GM18517 (cell line): ENCODE results near the gene CSN3.

Experiments used
- ATAC-seq: cut with Tn5 transposase; IDR thresholded peaks from one replicate; pipeline ENCODE4 v1.9.1; 2021; ENCODE audit warnings: mild to moderate bottlenecking, moderate library complexity; ENCODE audit not compliant: unreplicated experiment

The CSN3 gene

DNA sequence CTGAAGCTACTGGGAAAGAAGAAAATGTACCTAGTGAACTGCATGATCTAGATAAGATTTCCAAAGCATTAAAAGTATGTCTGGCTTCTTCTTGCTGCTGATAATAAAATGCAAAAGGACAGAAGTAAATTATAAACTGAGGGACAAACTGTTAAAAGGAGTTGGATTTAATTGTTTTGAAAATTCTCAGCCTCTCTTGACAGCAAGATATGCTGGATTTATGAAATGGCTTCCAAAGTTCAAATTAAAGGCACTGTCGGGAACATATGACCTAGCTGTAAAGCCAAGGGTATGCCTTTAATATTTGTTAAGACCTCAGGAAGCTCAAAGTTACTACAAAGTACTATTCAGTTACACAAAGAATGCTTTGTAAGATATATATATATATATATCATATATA is 46.3 kb downstream of the CSN3 start:
- ATAC-seq: no peak

GRCh38 chr4:70291341-70291740 is 48.9 kb downstream of the CSN3 start:
- ATAC-seq: no peak

DNA sequence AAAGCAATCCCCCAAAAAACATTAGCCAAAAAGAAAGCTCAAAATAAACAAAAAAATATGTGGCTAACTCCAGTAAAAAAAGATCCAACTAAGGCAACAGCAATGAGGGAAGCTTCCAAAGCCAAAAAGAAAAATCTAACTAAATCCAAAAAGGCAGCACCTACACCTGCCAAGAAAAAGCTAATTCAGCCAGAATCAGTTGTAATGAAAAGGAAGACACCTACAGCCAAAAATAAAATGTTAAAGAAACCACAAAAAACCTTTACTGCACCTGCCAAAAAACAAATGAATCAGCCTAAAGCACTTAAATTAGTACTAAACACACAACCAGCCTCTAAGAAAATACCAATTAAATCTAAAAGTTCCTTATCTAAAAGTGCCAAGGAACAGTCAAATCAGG is 55.2 kb downstream of the CSN3 start:
- ATAC-seq: no peak

DNA sequence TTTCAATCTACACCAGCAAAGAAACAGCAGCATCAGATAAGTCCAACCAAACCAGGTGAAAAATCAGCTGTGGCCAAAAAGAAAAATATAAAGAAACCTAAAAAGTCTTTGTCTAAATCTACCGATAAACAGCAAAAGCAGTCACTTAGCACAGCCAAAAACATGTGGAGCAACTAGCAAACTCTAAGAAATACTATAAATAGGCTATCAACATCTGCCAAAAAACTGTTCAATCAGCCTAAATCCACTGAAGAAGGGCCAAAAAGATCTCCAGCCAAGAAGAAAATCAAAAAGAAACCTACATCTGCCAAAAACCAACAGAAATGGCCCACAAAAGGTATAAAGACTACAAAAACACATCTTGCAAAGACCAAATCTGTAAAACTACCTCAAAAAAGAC is 55.7 kb downstream of the CSN3 start:
- ATAC-seq: no peak

DNA sequence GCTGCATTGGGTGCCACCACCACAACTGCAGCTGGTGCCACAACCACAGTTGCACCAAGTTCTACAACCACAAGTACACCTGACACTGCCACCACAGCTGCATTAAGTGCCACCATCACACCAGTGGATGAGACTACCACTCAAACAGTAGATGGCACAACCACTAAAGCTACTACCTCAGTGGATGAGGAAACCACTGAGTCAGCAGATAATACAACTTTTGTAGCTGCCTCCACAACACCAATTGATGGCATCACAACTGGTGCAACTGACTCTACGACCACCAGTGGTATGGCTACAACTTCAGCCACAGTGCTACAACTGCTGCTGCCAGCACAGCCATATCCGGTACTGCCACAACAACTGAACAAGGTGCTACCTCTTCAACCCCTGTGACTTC is 57.2 kb downstream of the CSN3 start:
- ATAC-seq: no peak

GRCh38 chr4:70300215-70300614 is 57.8 kb downstream of the CSN3 start:
- no peak for ATAC-seq
